VCaP (cell line): ENCODE measurements around the gene COL21A1.

Source experiments
- H3K27ac ChIP-seq: fragments of 450-650 bp; 2 replicates; pipeline ENCODE4 v1.5.1; 2017
- TF ChIP-seq, protein P1 (sequence below): fragments of 450-650 bp; conservative IDR thresholded peaks from 2 replicates; pipeline ENCODE4 v1.5.1; 2017; ENCODE audit warnings: mild to moderate bottlenecking, moderate library complexity

The COL21A1 gene

DNA sequence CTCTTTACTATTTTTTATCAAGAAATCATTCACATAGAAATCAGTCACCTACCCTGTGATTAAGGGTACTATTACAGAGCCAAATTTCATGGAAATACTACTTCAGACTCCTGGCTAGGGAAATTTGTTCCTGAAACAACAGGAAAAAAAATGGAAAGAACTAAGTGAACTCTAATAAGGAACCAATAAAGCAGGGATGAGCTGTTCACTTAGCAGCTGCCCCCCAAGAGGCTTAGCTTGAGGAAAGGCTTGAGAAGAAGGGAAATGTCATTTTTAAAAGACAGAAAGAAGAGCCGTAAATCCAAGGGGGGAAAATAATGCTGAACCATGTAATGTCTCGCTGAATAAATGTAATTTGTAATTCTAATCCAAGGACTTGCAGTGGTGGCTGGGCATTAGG, 88.8 kb downstream of the COL21A1 start:
- no peak overlapping the region for H3K27ac ChIP-seq

GRCh38 chr6:56156643-56157042, 90.7 kb downstream of the COL21A1 start:
- TF ChIP-seq, protein P1, sequence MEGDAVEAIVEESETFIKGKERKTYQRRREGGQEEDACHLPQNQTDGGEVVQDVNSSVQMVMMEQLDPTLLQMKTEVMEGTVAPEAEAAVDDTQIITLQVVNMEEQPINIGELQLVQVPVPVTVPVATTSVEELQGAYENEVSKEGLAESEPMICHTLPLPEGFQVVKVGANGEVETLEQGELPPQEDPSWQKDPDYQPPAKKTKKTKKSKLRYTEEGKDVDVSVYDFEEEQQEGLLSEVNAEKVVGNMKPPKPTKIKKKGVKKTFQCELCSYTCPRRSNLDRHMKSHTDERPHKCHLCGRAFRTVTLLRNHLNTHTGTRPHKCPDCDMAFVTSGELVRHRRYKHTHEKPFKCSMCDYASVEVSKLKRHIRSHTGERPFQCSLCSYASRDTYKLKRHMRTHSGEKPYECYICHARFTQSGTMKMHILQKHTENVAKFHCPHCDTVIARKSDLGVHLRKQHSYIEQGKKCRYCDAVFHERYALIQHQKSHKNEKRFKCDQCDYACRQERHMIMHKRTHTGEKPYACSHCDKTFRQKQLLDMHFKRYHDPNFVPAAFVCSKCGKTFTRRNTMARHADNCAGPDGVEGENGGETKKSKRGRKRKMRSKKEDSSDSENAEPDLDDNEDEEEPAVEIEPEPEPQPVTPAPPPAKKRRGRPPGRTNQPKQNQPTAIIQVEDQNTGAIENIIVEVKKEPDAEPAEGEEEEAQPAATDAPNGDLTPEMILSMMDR: no peak

More for the DNA sequence above, 88.8 kb downstream of the COL21A1 start:
- TF ChIP-seq, protein P1: no peak

DNA sequence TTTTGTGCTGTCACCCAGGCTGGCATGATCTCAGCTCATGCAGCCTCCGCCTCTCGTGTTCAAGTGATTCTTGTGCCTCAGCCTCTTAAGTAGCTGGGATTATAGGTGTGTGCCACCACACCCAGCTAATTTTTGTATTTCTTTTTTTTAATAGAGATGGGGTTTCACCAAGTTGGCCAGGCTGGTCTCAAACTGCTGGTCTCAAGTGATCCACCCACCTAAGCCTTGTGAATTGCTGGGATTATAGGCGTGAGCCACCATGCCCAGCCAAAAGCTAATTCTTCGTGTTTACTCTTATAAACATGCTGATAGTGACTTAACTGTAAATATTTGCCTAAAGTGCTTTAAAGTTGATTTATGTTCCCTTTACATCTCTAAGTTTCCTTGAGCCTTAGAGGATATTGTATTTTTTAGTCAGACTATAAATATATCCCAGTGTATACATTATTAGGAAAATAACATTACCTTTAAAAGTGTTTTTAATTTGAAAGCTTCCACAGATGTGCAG, 91.7 kb downstream of the COL21A1 start:
- TF ChIP-seq, protein P1: no peak
- no peak overlapping the region for H3K27ac ChIP-seq

More at GRCh38 chr6:56156643-56157042, 90.7 kb downstream of the COL21A1 start:
- H3K27ac ChIP-seq: no peak overlapping the region

DNA sequence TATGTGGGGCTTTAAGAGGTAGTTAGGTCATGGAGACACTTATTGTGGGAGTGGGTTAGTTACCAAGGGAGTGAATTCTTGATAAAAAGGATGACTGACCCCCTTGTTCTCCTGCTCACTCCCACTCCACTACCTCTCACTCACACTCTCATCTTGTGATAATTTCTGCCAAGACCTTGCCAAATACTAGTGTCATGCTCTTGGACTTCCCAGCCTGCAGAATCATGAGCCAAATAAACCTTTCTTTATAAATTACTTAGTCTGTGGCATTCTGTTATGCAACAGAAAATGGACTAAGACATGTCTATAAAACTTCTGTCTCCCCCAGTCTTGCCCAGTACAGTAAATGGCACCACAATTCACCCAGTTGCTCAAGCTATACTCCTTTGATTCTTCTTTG, 93.3 kb downstream of the COL21A1 start:
- TF ChIP-seq, protein P1: no peak
- H3K27ac ChIP-seq: no peak overlapping the region

- TF ChIP-seq, protein P1: no peak
- H3K27ac ChIP-seq: no peak overlapping the region
Measured at GRCh38 chr6:56152611-56153010, 94.8 kb downstream of the COL21A1 start.

GRCh38 chr6:56151609-56152224, 95.7 kb downstream of the COL21A1 start:
- H3K27ac ChIP-seq: no peak overlapping the region
- TF ChIP-seq, protein P1: no peak

DNA sequence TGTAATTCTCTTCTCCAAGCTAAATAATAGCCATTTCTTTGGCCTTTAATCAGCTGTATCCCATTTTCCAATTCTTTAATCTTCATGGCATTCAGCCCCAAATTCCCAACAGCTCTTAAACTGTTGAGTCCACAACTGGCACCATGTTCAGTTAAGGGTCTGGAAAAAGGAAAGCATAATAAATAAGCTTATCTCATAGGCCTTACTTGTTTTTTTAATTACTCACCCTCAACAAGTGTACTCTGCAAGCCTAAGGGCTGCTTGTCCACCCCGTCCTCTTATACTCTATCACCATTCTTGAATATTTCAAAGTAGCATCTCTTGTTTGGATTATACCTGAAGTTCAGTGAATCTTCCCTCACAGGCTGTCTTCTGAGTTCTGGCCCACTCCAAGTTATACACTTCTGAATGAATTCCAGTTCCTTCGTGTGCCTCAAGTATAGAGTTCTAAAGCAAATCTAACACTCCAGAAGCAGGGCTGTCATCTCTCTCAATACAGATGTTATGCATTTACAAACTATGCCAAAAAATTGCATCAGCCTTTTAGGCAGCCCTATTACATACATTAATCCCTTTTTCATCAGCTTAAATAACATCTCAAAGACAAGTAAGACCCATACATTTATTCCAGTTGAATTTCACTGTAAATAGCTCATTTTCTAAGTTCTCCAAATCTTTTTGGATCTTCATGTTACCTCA, 98.7 kb downstream of the COL21A1 start:
- H3K27ac ChIP-seq: no peak overlapping the region
- TF ChIP-seq, protein P1: no peak
